GM03348 (cell line): ENCODE measurements around the gene AADAC.
A peak's percentile ranks its signal among the peaks of the same experiment; 100 is the strongest.
"Not testable (repeated sequence)": the region's sequence is repeated elsewhere in the genome, so short reads cannot be mapped to it uniquely, and the experiment has no call there.

ENCODE experiments used
- DNase-seq: peaks from one replicate; pipeline ENCODE4 v3.0.0; 2012; ENCODE audit warnings: low spot score

Gene AADAC

GRCh38 chr3:151859233-151859673 lies 45.3 kb downstream of the AADAC start:
- DNase-seq: no peak

GRCh38 chr3:151859905-151860304 lies 46.0 kb downstream of the AADAC start:
- DNase-seq: no peak

- DNase-seq: no peak
Observed at GRCh38 chr3:151863611-151864010, 49.7 kb downstream of the AADAC start.

- peak; percentile 61 for DNase-seq
Observed at GRCh38 chr3:151864423-151865101, 50.6 kb downstream of the AADAC start.

GRCh38 chr3:151866711-151867410 lies 52.9 kb downstream of the AADAC start:
- no peak for DNase-seq

GRCh38 chr3:151867666-151868065 lies 53.8 kb downstream of the AADAC start:
- no peak for DNase-seq

GRCh38 chr3:151869181-151869580 lies 55.3 kb downstream of the AADAC start:
- no peak for DNase-seq

- DNase-seq: no peak
Observed at GRCh38 chr3:151871639-151872468, 57.9 kb downstream of the AADAC start.

- DNase-seq: no peak
Observed at GRCh38 chr3:151873398-151873797, 59.5 kb downstream of the AADAC start, which contains the start of gene SUCNR1. Gene SUCNR1, plus strand, starts transcription at chr3:151873643. Its CDS starts 6,250 bp downstream, at chr3:151879893.

- DNase-seq: not testable (repeated sequence)
Observed at GRCh38 chr3:151874079-151874478, 60.2 kb downstream of the AADAC start.

GRCh38 chr3:151875759-151876158 lies 61.8 kb downstream of the AADAC start:
- no peak for DNase-seq

GRCh38 chr3:151877269-151877668 lies 63.4 kb downstream of the AADAC start:
- DNase-seq: no peak
